Suprapubic skin (tissue), 4 donors: ENCODE data around the gene BLVRB. TPM values are rescaled to one million over a fixed set of nuclear protein-coding genes. Genes with fewer than 3 reads are reported as not detected.
"Not testable (repeated sequence)": the region's sequence is repeated elsewhere in the genome, so short reads cannot be mapped to it uniquely, and the experiment has no call there.

Source experiments
- DNase-seq, 2 donors: peaks; one replicate each; pipeline ENCODE4 v3.0.0-alpha.2; 2019; ENCODE audit warnings: low spot score in 2 of 2
- H3K27ac ChIP-seq: fragments of 200-600 bp; sonication (generic); one replicate; pipeline ENCODE4 v1.5.1; 2019
- H3K27me3 ChIP-seq: fragments of 200-600 bp; sonication (generic); one replicate; pipeline ENCODE4 v1.5.1; 2019
- H3K36me3 ChIP-seq: fragments of 200-600 bp; sonication (generic); one replicate; pipeline ENCODE4 v1.5.1; 2019
- H3K4me1 ChIP-seq: fragments of 200-600 bp; sonication (generic); one replicate; pipeline ENCODE4 v1.5.1; 2019
- H3K4me3 ChIP-seq: fragments of 200-600 bp; sonication (generic); one replicate; pipeline ENCODE4 v1.5.1; 2019; ENCODE audit warnings: mild to moderate bottlenecking
- H3K9me3 ChIP-seq: fragments of 200-600 bp; sonication (generic); one replicate; pipeline ENCODE4 v1.5.1; 2019
- EP300 ChIP-seq: sonication (generic); formaldehyde crosslinking; IDR thresholded peaks from one replicate; pipeline ENCODE4 v1.6.1; 2017; ENCODE audit warnings: antibody characterized with exemption
- POLR2A ChIP-seq, 2 donors: fragments of 450-650 bp; IDR thresholded peaks; one replicate each; pipeline ENCODE4 v1.6.1; 2017; ENCODE audit warnings: antibody characterized with exemption in 2 of 2, mild to moderate bottlenecking in 2 of 2, moderate library complexity in 2 of 2
- POLR2AphosphoS5 ChIP-seq, 3 donors: sonication (generic); formaldehyde crosslinking; IDR thresholded peaks; one replicate each; pipeline ENCODE4 v1.6.1; 2017; ENCODE audit warnings: antibody characterized with exemption in 3 of 3
- WGBS: methylation state at CpG from one replicate; pipeline ENCODE4 v1.1.5; 2018; 5-methylcytosine and 5-hydroxymethylcytosine counted together
- total RNA-seq, 4 donors: library from RNA; depleted of rRNA; stranded (reverse); fragments of >200 nt; gene quantifications; one replicate each; pipeline ENCODE4 v1.1.0, GENCODE V29; 2016
- TF ChIP-seq, protein P1 (sequence below), 2 donors: fragments of 200-600 bp in 1 of 2; fragments of 450-650 bp in 1 of 2; sonication (generic) in 1 of 2; IDR thresholded peaks; one replicate each; pipeline ENCODE4 v1.5.1; 2016 to 2019; ENCODE audit warnings: antibody characterized with exemption in 2 of 2, mild to moderate bottlenecking in 1 of 2, moderate library complexity in 1 of 2

BLVRB gene
- total RNA-seq, 4 donors from 2014 or later: 117 to 172 (median 142) TPM

DNA sequence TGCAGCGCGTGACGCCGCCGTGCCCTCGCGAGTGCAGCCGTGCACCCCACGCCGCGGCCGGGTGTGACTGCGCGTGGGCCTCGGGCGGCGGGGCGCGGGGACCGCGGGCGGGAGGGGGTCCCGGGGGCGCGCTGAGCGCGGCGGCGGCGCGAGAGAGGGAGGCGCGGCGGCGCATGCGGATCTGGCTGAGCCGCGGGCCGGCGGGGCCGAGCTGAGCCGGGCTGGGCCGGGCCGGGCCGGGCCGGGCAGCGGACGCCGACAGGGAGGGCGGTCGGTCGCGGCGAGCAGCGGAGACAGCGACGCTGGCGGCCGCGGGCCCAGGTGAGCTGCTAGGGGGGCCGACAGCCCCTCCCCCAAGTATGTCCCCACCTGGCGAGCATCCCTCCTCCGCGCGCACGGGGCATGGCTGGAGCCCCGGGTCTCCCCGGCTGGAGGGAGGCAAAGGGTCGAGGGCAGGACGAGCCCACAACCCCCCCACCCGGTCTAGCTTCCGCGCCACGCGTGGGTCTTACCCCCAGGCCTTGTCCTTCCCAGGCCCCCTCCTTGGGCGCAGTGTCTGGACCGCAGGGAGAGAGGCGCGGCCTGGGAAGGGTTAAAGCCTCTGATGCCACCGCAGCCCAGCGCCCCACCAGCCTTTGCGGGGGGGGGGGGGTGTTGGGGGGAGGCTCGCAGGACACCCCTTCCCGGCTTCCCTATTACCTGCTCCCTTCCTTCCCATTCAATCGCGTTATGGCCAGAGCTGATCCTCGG, 1.6 kb upstream of the BLVRB start, which contains the start of gene SPTBN4:
SPTBN4 (plus strand) TSS at position 17 of the 750 bp plus-strand sequence. CDS start 5,621 bp downstream, outside the sequence.
- H3K27ac ChIP-seq: peak within 1 kb of the TSS; percentile 97
- WGBS: 21% methylated on average over 5 of the region's 87 CpGs
- H3K27me3 ChIP-seq: no peaks in the 10 kb centered on the region
- TF ChIP-seq POLR2A (IDR thresholded peaks at IDR 0.05) (no peak), EP300 (no peak), POLR2AphosphoS5 (IDR thresholded peaks at IDR 0.05) (no peak)
- TF ChIP-seq, protein P1, sequence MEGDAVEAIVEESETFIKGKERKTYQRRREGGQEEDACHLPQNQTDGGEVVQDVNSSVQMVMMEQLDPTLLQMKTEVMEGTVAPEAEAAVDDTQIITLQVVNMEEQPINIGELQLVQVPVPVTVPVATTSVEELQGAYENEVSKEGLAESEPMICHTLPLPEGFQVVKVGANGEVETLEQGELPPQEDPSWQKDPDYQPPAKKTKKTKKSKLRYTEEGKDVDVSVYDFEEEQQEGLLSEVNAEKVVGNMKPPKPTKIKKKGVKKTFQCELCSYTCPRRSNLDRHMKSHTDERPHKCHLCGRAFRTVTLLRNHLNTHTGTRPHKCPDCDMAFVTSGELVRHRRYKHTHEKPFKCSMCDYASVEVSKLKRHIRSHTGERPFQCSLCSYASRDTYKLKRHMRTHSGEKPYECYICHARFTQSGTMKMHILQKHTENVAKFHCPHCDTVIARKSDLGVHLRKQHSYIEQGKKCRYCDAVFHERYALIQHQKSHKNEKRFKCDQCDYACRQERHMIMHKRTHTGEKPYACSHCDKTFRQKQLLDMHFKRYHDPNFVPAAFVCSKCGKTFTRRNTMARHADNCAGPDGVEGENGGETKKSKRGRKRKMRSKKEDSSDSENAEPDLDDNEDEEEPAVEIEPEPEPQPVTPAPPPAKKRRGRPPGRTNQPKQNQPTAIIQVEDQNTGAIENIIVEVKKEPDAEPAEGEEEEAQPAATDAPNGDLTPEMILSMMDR (IDR thresholded peaks at IDR 0.05): no peak
- no peaks in the 10 kb centered on the region for H3K36me3 ChIP-seq
- no peaks in the 10 kb centered on the region for H3K9me3 ChIP-seq
- no peak for DNase-seq
- peaks cover 42% of the 10 kb centered on the region for H3K4me1 ChIP-seq
- peak within 1 kb of the TSS; percentile 76 for H3K4me3 ChIP-seq

DNA sequence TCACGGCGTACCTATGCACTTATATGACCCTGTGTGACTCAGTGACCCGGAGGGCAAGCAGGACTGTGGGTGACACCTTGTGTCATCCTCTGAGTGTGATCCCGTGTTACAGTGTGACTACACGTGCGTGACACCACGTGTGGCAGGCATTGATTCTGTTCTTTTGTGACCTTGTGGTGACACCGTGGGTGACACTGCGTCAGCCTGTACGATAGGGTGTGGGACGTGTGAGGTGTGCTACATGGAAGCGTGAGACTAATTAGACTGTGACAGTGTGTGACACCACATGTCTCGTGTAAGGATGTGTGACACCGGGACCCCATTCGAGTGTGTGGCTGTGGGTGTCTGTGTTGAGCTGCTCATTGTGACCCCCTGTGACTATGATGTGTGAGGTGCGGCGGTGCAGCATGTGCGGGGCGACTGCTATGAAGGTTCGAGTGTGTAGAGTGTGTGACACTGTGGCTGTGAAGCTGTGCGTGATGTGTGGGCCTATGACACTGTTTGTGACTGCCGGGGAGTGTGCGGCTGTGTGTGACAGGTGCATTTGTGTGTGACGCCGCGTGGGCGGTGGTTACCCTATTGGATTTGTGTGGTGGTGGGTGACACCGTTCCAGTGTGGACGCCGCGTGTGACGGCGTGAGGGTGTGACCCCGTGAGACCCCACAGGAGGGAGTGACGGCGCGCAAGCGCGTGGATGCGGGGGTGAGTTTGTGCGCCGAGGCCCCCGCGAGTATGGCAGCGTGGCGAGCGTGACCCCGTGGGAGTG, 857 bp upstream of the BLVRB start:
- peak overlapping the region; percentile 76 for H3K4me3 ChIP-seq
- peak overlapping the region; percentile 97 for H3K27ac ChIP-seq
- no peaks in the 10 kb centered on the region for H3K36me3 ChIP-seq
- 13% methylated on average over 19 of the region's 48 CpGs for WGBS
- DNase-seq: peak; percentile 76 to 85
- TF ChIP-seq POLR2A (IDR thresholded peaks at IDR 0.05): no peak
- TF ChIP-seq POLR2AphosphoS5 (IDR thresholded peaks at IDR 0.05): peak; percentile 6 to 67 (median 60)
- TF ChIP-seq, protein P1 (IDR thresholded peaks at IDR 0.05): no peak
- no peak for TF ChIP-seq EP300
- no peaks in the 10 kb centered on the region for H3K9me3 ChIP-seq
- no peaks in the 10 kb centered on the region for H3K27me3 ChIP-seq
- H3K4me1 ChIP-seq: peaks cover 42% of the 10 kb centered on the region

DNA sequence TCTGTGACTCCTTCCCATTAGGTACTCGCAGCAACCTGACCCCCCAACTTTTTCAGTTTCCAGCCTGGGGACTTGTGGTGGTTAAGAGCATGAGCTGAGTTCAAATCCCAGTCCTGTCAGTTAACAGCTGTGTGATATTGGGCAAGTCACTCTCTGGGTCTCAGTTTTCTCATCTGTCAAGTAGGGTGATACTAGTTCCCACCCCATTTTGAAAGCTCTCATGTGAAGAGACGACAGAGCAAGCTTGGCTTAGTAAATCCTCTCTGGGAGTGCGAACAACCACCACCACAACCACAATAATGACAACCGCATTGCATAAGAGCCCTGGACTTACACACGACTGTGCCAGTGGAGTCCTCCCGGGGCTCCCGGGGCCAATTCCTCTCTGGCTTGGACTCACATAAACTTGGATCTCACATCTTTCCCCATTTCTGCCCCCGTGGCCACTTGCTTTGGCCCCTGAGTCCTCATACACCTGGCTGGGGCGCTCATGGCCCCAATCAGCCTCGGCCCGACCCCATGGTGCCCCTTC, 454 bp downstream of the BLVRB start:
- H3K9me3 ChIP-seq: no peaks in the 10 kb centered on the region
- peak overlapping the region; percentile 97 for H3K27ac ChIP-seq
- DNase-seq: no peak
- 12% methylated on average over 9 of the region's 11 CpGs for whole genome bisulfite sequencing
- no peaks in the 10 kb centered on the region for H3K27me3 ChIP-seq
- no peak for TF ChIP-seq EP300
- TF ChIP-seq POLR2AphosphoS5 (IDR thresholded peaks at IDR 0.05): no peak
- no peak for TF ChIP-seq POLR2A (IDR thresholded peaks at IDR 0.05)
- TF ChIP-seq, protein P1 (IDR thresholded peaks at IDR 0.05): no peak
- H3K36me3 ChIP-seq: no peaks in the 10 kb centered on the region
- peaks cover 42% of the 10 kb centered on the region for H3K4me1 ChIP-seq
- peak overlapping the region; percentile 76 for H3K4me3 ChIP-seq

DNA sequence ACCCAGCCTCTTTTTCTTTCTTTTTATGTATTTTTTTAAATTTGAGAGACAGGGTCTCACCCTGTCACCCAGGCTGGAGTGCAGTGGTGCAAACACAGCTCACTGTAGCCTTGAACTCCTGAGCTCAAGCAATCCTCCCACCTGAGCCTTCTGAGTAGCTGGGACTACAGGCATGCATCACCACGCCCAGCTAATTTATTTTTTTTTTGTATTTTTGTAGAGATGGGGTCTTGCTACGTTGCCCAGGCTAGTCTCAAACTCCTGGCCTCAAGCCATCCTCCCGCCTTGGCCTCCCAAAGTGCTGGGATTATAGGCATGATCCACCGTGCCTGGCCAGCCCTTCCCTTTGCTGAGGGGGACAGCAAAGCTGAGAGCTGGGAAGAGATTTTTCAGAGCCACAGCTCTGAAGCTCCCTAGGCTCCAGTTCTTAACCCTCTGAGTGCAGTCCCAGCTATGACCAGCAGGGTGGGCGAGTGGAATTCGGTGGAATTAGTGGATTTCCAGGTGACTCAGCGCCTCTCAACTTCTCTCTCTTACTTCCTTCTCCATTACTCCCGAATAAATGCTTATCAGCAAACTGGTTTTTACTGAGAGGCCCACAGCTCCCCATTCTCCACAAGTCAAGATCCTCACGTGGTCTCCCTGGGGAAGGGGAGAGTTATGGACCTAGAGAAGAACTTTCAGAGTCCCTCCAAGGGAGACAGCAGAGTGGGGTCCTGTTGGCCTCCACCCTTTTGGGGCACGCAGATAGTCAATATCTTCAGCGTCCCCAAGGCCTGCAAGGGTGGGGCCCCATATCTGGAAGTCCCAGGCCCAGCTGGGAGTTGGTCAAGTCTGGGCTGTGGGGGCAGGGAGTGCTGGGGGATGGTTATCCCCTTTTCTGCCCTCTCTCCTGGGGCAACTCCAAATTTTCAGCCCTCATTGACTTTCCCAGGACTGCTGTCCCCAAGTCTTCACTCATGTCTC, 1.2 kb downstream of the BLVRB start:
- no peak for TF ChIP-seq POLR2A (IDR thresholded peaks at IDR 0.05)
- TF ChIP-seq POLR2AphosphoS5 (IDR thresholded peaks at IDR 0.05): peak in 1 of 3 donors; percentile 70
- no peak for TF ChIP-seq EP300
- TF ChIP-seq, protein P1 (IDR thresholded peaks at IDR 0.05): peak; percentile 78 to 91
- no peaks in the 10 kb centered on the region for H3K36me3 ChIP-seq
- peak overlapping the region; percentile 97 for H3K27ac ChIP-seq
- 16% methylated on average over 9 of the region's 11 CpGs for WGBS
- H3K4me1 ChIP-seq: peaks cover 42% of the 10 kb centered on the region
- H3K9me3 ChIP-seq: no peaks in the 10 kb centered on the region
- DNase-seq: peak; percentile 88 to 91
- H3K27me3 ChIP-seq: no peaks in the 10 kb centered on the region
- H3K4me3 ChIP-seq: peak overlapping the region; percentile 76

DNA sequence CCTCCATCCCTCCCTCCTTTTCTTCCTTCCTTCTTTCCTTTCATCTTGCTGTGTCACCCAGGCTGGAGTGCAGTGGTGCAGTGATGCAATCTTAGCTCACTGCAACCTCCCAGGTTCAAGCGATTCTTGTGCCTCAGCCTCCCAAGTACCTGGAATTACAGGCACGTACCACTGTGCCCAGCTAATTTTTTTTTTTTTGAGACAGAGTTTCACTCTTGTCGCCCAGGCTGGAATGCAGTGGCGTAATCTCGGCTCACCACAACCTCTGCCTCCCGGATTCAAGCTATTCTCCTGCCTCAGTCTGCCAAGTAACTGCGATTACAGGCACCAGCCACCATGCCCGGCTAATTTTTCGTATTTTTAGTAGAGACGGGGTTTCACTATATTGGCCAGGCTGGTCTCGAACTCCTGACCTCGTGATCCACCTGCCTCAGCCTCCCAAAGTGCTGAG, 1.9 kb downstream of the BLVRB start:
- H3K27me3 ChIP-seq, H3K36me3 ChIP-seq, DNase-seq, H3K9me3 ChIP-seq: not testable (repeated sequence)
- Histone ChIP-seq H3K4me1 (peaks cover 42% of the 10 kb centered on the region), H3K27ac (peak overlapping the region; percentile 97), H3K4me3 (peak overlapping the region; percentile 76)
- WGBS: 58% methylated on average over 12 of the region's 12 CpGs
